GM13976 (cell line): ENCODE measurements around the gene IFT57.

ENCODE experiments used
- DNase-seq: peaks from one replicate; pipeline ENCODE4 v3.0.0; 2012; ENCODE audit warnings: low spot score
- in situ Hi-C: fragments of 300-500 bp; cut with MboI; formaldehyde crosslinking; loops from one replicate; pipeline ENCODE4 v1.12.0; 2022; ENCODE audit warnings: low sequenced_read_pairs, mixed read lengths, inconsistent platforms; ENCODE audit not compliant: unreplicated experiment
- TF ChIP-seq, protein P1 (sequence below): IDR thresholded peaks from 2 replicates; pipeline ENCODE4 v1.5.1; 2012; ENCODE audit warnings: borderline replicate concordance, mild to moderate bottlenecking; ENCODE audit not compliant: insufficient read depth; ENCODE audit errors: extremely low read depth, missing control alignments, control extremely low read depth

IFT57 gene

DNA sequence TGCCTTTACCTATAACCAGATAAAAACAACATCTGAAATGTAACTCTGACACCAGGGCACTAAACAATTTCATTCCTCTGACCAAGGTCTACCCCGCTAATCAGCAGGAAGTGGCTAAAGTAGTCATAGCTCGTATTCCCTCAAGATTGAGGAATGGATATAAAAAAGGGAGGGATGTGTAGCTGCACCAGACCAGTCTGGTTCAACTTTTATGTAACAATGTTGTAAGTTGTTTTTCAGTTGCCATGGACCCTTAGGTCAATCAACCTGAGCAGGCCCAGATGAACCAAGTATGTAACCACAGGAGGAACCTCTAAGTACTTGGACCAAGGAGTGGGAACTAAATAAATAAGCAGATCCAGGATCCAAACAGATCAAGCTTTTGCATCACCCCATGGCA lies 28.4 kb upstream of the IFT57 start:
- DNase-seq = no peak
- TF ChIP-seq, protein P1, sequence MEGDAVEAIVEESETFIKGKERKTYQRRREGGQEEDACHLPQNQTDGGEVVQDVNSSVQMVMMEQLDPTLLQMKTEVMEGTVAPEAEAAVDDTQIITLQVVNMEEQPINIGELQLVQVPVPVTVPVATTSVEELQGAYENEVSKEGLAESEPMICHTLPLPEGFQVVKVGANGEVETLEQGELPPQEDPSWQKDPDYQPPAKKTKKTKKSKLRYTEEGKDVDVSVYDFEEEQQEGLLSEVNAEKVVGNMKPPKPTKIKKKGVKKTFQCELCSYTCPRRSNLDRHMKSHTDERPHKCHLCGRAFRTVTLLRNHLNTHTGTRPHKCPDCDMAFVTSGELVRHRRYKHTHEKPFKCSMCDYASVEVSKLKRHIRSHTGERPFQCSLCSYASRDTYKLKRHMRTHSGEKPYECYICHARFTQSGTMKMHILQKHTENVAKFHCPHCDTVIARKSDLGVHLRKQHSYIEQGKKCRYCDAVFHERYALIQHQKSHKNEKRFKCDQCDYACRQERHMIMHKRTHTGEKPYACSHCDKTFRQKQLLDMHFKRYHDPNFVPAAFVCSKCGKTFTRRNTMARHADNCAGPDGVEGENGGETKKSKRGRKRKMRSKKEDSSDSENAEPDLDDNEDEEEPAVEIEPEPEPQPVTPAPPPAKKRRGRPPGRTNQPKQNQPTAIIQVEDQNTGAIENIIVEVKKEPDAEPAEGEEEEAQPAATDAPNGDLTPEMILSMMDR = no peak
- in situ Hi-C loops = no loop called here

DNA sequence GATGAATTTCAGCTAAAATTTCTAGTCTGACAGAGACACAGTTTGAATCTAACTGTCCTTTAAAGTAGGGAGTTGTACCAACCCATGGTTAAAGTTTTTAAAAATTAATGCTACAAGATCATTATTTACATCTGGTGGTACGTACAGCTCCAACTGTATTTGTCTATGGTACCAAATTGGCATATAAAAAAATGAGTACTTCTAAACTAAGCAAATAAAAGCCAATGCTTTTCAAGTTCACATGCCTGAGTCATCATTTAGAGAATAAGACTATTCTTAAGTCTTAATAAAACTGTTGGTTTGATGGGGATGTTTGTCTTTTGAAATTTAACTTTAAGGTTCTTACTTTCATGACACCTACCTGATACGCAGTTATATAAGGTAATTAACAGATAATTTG lies 21.0 kb upstream of the IFT57 start:
- TF ChIP-seq, protein P1 = no peak
- in situ Hi-C loops = no loop called here
- no peak for DNase-seq

DNA sequence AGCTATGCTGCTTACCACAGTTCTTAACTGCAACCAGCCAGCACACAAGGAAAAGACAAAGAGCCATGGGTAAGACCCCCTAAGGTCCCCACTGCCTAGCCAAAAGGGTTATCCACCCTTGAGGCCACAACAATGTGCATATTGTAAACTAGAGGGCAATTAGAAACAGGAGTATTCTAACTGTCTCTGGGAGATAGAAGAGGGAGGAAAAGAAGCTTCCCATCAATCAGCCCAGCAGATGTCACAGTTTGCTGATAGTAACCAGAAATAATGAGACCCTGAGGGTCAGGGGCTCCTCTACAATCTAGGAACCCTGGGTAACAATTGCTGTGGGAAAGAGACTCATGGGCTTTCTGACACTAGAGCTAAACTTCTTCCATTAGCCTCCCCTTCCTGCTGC lies 20.6 kb upstream of the IFT57 start:
- no peak for DNase-seq
- in situ Hi-C loops = no loop called here
- TF ChIP-seq, protein P1 = no peak

DNA sequence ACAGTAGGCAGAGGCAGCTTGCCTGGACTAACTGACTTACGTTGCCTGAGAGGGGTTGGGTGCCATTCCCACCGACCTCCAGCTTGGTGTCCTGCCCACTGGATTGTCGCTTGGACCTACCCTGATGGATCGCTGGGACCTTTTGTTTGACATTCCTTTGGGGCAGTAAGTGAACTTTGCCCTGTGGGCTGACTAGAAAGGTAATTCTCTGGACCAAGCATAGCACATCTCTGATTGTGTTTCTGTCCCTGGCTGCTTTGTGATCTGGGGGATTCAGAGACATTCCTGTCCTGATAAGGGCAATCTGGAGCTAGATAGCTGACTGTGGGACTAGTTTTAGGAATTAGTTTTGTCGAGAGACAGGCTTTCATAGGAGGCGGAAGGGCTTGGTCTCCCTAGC lies 19.5 kb upstream of the IFT57 start:
- TF ChIP-seq, protein P1 = no peak
- in situ Hi-C loops = no loop called here

GRCh38 chr3:108241146-108241545 lies 18.9 kb upstream of the IFT57 start:
- in situ Hi-C loops = no loop called here
- TF ChIP-seq, protein P1 = no peak
- no peak for DNase-seq

More for the DNA sequence above, 19.5 kb upstream of the IFT57 start:
- no peak for DNase-seq

DNA sequence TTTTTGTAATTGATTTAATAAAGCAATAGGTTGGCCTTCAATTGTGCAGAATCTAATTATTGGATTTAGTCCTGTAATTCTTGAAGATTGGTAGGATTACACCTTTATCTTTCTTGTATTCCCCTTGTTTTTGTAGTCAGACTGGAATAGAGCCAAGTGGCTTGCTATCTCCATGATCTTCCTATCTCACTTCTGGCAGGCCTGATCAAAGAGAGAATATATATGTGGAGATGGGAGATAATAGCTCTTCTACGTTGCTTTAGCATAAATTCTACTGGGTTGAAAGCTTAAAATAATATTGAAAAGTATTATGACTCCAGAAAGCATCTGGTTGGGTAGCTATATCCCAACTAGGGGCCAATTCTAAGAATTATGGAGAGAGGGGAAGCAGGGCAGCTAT lies 16.9 kb upstream of the IFT57 start:
- TF ChIP-seq, protein P1 = no peak
- no peak for DNase-seq
- in situ Hi-C loops = no loop called here

GRCh38 chr3:108235290-108235689 lies 13.1 kb upstream of the IFT57 start:
- DNase-seq = no peak
- TF ChIP-seq, protein P1 = no peak
- in situ Hi-C loops = no loop called here
